ENCODE measurements around the gene TP63.

Gene TP63

DNA sequence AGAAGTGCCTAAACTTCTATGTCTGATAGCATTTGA, at the start of gene TP63:
TSS of gene TP63 (plus strand) at position 17 of the 36 bp plus-strand sequence. CDS start 127 bp downstream, outside the sequence.
- no peak for DNase-seq (ENCODE audit: low read depth)
- TF ChIP-seq, protein P1, sequence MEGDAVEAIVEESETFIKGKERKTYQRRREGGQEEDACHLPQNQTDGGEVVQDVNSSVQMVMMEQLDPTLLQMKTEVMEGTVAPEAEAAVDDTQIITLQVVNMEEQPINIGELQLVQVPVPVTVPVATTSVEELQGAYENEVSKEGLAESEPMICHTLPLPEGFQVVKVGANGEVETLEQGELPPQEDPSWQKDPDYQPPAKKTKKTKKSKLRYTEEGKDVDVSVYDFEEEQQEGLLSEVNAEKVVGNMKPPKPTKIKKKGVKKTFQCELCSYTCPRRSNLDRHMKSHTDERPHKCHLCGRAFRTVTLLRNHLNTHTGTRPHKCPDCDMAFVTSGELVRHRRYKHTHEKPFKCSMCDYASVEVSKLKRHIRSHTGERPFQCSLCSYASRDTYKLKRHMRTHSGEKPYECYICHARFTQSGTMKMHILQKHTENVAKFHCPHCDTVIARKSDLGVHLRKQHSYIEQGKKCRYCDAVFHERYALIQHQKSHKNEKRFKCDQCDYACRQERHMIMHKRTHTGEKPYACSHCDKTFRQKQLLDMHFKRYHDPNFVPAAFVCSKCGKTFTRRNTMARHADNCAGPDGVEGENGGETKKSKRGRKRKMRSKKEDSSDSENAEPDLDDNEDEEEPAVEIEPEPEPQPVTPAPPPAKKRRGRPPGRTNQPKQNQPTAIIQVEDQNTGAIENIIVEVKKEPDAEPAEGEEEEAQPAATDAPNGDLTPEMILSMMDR (IDR thresholded peaks at IDR 0.05; ENCODE audit: control insufficient read depth, insufficient read depth, low read depth, low read length, missing control alignments) = no peak
- H3K4me3 ChIP-seq (ENCODE audit: control insufficient read depth, low read depth, low read length) = no peak within 1 kb of the TSS

DNA sequence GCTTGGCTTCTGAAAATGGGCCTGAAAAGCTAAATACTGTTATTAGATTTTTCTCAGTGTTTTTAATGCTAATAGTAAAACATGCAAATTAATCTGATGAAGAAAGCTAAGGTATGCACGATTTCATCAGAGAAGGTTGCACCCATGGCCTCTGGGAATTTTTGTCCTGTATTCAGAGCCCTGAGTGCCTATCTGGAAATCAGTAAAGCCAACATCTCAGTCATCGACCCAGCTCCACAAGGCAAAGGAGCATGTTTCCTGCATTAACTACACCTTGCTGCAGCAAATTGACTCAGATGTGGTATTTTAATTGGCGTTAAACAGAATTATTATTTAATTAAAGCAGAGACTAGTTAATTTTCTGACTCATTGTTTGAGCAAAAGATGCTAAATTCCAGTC, 49.0 kb upstream of the TP63 start:
- no peak for DNase-seq (ENCODE audit: low read depth)
- H3K4me3 ChIP-seq (ENCODE audit: control insufficient read depth, low read depth, low read length) = no peak overlapping the region
- TF ChIP-seq, protein P1 (IDR thresholded peaks at IDR 0.05; ENCODE audit: control insufficient read depth, insufficient read depth, low read depth, low read length, missing control alignments) = no peak

DNA sequence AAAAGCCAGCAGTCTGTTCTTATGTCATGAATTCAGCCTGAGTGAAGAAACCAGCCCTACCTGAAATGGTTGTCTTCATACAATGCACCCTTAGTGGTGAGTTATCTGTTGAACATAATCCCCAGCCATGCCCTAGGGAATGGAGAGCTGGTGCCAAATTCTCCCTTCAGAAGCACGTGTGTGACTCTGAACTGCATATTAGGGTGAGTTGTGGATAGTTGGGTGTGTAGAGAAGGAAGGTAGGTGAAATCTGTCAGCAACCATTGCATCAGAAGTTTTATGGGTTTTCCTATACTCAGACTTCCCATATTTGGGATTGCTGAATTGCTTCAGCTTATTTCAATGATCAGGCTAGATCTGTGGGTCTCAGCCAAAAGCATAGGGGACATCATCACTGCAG, 46.5 kb upstream of the TP63 start:
- no peak overlapping the region for H3K4me3 ChIP-seq (ENCODE audit: control insufficient read depth, low read depth, low read length)
- DNase-seq (ENCODE audit: low read depth) = no peak
- TF ChIP-seq, protein P1 (IDR thresholded peaks at IDR 0.05; ENCODE audit: control insufficient read depth, insufficient read depth, low read depth, low read length, missing control alignments) = no peak

DNA sequence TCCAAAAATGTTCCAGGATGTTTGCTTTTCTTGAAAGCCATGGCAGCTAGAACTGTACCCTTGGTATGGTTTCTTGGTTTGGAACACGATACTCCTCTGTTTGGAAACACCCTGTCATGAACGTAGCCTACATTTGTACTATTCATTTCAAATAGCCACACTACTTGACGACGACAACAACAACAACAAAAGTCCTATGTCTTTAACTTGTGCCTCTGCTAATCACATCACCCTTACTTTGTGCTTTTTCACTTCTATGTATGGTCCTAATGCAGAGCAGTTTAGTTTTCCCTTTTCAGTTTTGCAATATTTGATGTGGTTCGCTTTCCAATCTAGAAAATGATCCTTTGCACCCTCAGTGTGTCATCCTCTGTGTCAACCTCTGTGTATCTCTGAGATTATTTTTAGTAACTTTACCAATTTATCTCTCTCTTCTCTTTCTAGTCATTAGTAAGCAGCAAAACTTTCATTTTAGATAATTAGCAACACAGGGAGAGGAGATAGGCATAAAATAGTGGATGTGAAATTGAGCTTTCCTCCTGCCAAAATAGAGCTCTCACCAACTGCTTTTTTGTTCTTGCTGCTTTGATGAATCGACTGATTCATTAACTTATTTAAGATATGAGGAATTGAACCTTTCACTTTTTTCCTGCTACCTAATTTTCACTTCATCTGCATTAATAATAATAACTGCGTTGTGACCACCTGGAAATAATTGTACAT, 44.1 kb upstream of the TP63 start:
- DNase-seq (ENCODE audit: low read depth) = no peak

DNA sequence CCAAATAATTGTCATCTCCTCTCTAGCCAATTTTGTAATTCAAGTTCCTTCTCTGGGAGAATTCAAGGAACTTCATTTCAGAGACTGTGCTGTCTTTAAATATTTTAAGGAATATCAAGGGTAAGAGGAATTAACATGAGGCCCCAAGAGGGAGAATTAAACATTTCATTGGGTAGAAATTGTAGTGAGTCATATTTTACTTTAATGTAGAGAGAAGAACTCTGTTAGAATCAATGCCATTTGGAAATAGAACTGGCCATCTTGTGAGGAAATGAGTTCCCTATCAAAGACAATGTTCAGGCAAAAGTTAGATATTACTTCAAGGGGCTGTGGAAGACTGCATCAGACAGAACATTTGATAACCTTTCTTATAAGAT, 43.5 kb upstream of the TP63 start:
- H3K4me3 ChIP-seq (ENCODE audit: control insufficient read depth, low read depth, low read length) = no peak overlapping the region
- no peak for DNase-seq (ENCODE audit: low read depth)
- TF ChIP-seq, protein P1 (IDR thresholded peaks at IDR 0.05; ENCODE audit: control insufficient read depth, insufficient read depth, low read depth, low read length, missing control alignments) = no peak

More for the DNA sequence above, 44.1 kb upstream of the TP63 start:
- TF ChIP-seq, protein P1 (IDR thresholded peaks at IDR 0.05; ENCODE audit: control insufficient read depth, insufficient read depth, low read depth, low read length, missing control alignments) = no peak
- no peak overlapping the region for H3K4me3 ChIP-seq (ENCODE audit: control insufficient read depth, low read depth, low read length)

DNA sequence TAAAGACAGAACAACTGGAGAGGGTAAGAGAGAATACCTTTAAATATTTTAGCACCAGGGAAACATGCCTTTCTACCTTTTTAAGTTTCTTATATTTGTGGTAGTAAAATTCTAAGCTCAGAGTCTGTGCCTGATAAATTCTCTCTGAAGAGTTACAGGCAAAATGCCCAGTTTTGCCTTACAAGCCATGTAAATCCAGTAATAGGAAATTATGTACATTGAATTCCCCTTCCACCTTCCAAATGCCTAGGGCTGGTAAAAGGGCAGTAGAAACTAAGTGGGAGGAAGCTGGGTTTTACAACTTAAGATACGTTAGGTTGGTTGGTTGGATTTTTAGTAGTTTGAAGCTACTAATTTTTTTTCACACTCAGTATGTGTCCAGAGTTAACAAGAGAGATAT, 43.1 kb upstream of the TP63 start:
- no peak for DNase-seq (ENCODE audit: low read depth)
- TF ChIP-seq, protein P1 (IDR thresholded peaks at IDR 0.05; ENCODE audit: control insufficient read depth, insufficient read depth, low read depth, low read length, missing control alignments) = no peak
- H3K4me3 ChIP-seq (ENCODE audit: control insufficient read depth, low read depth, low read length) = no peak overlapping the region
